ENCODE results near the gene TBP. TPM values are rescaled to one million over a fixed set of nuclear protein-coding genes. Genes with fewer than 3 reads are reported as not detected.
"Not testable (repeated sequence)": the region's sequence is repeated elsewhere in the genome, so short reads cannot be mapped to it uniquely, and the experiment has no call there.

The TBP gene
- total RNA-seq, 1 donor from 2014 or later = 14.7 TPM

DNA sequence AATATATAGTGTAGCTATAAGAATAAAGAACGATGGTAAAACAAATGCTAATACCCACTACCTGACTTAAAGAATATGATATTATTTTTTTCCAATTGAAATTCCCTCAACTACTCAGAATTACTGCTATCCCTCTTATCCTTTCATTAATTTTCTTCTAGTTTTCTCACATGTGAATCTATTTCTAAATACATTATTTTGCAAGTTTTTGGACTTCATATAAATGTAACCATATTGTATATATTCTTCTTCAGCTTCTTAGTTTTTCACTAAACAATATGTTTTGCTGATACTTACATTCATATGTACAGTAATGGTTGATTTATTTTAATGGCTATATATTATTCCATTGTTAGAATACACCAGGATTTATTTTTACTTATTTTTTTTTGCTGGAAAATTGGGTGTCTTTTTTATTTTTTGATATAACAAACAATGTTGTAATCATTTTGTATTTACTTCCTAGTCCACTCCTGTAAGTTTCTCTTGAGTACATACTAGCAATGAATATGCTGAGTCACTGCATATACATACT, 61.9 kb downstream of the TBP start:
- intact Hi-C loops (cut with DNase I); H3K4me1 ChIP-seq; H3K36me3 ChIP-seq; H3K27me3 ChIP-seq; H3K27ac ChIP-seq; H3K9me3 ChIP-seq; DNase-seq (ENCODE audit: extremely low spot score in 2 of 2); H3K4me3 ChIP-seq: not testable (repeated sequence)

Other genes starting within 250 kb of the TBP start
- gene FAM120B, start 247.6 kb upstream of the TBP start, total RNA-seq = 34.6 TPM
- 92.3 TPM for gene PSMB1, start 1.1 kb upstream of the TBP start, total RNA-seq
- 66.3 TPM for gene PDCD2, start 30.3 kb downstream of the TBP start, total RNA-seq

Data from vagina (tissue), 2 donors.